ENCODE results near the gene EPN1.

- TF ChIP-seq EZH2phosphoT487 (IDR thresholded peaks at IDR 0.05; ENCODE audit: insufficient read depth, low read depth) = no peak
- TF ChIP-seq EZH2 (IDR thresholded peaks at IDR 0.05; ENCODE audit: insufficient read depth, poor library complexity, severe bottlenecking) = no peak
Measured at GRCh38 chr19:55633861-55634260, 41.2 kb upstream of the EPN1 start.

All from GM23248 (cell line).